ENCODE measurements around the gene CABLES1. TPM values are rescaled to one million over a fixed set of nuclear protein-coding genes. Genes with fewer than 3 reads are reported as not detected.
A peak's percentile ranks its signal among the peaks of the same experiment; 100 is the strongest.

CABLES1 gene
- total RNA-seq, 1 experiment from 2014 or later, result 29.5 TPM

DNA sequence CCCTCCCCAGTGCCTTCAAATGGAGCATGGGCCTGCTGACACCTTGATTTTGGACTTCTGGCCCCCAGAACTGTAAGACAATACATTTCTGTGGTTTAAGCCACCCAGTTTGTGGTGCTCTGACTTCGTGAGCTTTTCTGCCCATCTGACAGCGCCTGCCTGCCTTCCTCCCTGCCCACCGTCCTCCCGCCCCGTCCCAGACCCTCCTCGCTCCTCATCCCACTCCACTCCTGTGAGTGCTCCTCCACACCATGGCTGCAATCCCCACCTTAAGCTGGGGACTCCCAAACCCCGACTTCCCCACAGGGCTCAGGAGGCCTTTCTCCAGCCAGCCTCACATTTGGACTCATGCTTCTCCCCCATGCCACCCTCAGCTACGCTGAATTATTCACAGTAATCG lies 70.7 kb downstream of the CABLES1 start:
- ChIA-PET POLR2A (no interaction called here), CTCF (interaction anchor here (0.7 kb wide), 1 partner anchor 10 kb away, joined by 3 read pairs; no protein-coding TSS in a partner anchor)
- H3K4me1 ChIP-seq, result peaks cover 3% of the 10 kb centered on the region
- TF ChIP-seq, protein P1, sequence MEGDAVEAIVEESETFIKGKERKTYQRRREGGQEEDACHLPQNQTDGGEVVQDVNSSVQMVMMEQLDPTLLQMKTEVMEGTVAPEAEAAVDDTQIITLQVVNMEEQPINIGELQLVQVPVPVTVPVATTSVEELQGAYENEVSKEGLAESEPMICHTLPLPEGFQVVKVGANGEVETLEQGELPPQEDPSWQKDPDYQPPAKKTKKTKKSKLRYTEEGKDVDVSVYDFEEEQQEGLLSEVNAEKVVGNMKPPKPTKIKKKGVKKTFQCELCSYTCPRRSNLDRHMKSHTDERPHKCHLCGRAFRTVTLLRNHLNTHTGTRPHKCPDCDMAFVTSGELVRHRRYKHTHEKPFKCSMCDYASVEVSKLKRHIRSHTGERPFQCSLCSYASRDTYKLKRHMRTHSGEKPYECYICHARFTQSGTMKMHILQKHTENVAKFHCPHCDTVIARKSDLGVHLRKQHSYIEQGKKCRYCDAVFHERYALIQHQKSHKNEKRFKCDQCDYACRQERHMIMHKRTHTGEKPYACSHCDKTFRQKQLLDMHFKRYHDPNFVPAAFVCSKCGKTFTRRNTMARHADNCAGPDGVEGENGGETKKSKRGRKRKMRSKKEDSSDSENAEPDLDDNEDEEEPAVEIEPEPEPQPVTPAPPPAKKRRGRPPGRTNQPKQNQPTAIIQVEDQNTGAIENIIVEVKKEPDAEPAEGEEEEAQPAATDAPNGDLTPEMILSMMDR (IDR thresholded peaks at IDR 0.05; ENCODE audit: insufficient read depth in 1 of 2, low read depth in 1 of 2, low read length in 1 of 2, severe bottlenecking in 1 of 2, unreplicated experiment in 1 of 2), result no peak
- H3K4me3 ChIP-seq (ENCODE audit: low read depth, low read length), result no peak overlapping the region
- no TSS peak for BruUV-seq (replicated peaks)
- no peaks in the 10 kb centered on the region for H3K9me3 ChIP-seq
- peaks cover 61% of the 10 kb centered on the region for H3K36me3 Mint-ChIP-seq (ENCODE audit: insufficient read depth, unreplicated experiment)
- peaks cover 10% of the 10 kb centered on the region for H3K9me3 Mint-ChIP-seq (ENCODE audit: unreplicated experiment)
- H3K27me3 Mint-ChIP-seq (ENCODE audit: insufficient read depth, unreplicated experiment), result no peaks in the 10 kb centered on the region
- no peaks in the 10 kb centered on the region for H3K27me3 ChIP-seq (replicated peaks; ENCODE audit: control insufficient read depth, insufficient read depth, low read length)
- peaks cover 10% of the 10 kb centered on the region for H3K4me1 Mint-ChIP-seq (ENCODE audit: low read depth, unreplicated experiment)
- intact Hi-C loops (cut with micrococcal nuclease; ENCODE audit: unreplicated experiment), result no loop called here
- H3K36me3 ChIP-seq (ENCODE audit: control insufficient read depth, insufficient read depth, low read length), result peaks cover 10% of the 10 kb centered on the region
- DNase-seq, result no peak
- no peak overlapping the region for H3K4me3 Mint-ChIP-seq (ENCODE audit: unreplicated experiment)
- H3K27ac Mint-ChIP-seq (ENCODE audit: unreplicated experiment), result no peak overlapping the region

DNA sequence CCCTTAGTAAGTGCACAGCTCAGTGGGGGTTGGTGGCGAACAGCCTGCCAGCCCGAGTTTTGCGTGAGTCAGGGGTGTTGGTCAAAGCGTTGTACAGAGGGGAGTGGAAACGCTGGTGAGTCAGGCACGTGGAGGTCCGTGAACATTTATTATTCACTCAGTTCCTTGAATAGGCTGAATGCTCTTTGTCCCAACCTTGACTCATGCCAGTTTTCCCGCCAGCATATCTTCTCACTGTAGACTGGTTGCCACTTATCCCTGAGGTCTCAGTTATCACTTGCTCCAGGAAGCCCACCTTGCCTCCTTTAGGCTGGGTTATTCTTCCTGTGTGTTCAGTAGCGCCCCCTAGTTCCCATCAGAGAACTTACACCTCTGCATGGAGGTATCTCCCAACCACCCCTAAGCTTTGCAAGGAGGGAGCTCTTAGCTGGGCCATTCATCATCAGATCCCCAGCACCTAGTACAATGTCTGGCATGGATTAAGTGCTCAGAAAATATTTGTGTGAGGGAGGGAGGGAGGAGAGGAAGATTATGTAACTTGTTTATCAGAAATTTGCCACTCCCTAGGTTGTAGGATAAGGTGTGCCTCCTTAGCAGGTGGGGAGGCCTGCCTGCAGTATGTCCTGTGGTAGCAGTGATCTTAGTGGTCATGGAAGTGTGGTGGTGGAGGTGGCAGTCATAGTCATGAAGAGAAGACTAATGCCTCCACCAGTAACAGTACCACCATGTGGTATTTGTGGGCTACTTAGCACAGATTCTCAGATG lies 72.1 kb downstream of the CABLES1 start:
- Histone ChIP-seq H3K9me3 (no peaks in the 10 kb centered on the region), H3K4me3 (ENCODE audit: low read depth, low read length) (no peak overlapping the region), H3K36me3 (ENCODE audit: control insufficient read depth, insufficient read depth, low read length) (peaks cover 10% of the 10 kb centered on the region), H3K27me3 (replicated peaks; ENCODE audit: control insufficient read depth, insufficient read depth, low read length) (no peaks in the 10 kb centered on the region), H3K4me1 (no peaks in the 10 kb centered on the region)
- no peak for DNase-seq
- no peaks in the 10 kb centered on the region for H3K4me1 Mint-ChIP-seq (ENCODE audit: low read depth, unreplicated experiment)
- H3K36me3 Mint-ChIP-seq (ENCODE audit: insufficient read depth, unreplicated experiment), result peaks cover 52% of the 10 kb centered on the region
- H3K4me3 Mint-ChIP-seq (ENCODE audit: unreplicated experiment), result no peak overlapping the region
- TF ChIP-seq, protein P1 (IDR thresholded peaks at IDR 0.05; ENCODE audit: insufficient read depth in 1 of 2, low read depth in 1 of 2, low read length in 1 of 2, severe bottlenecking in 1 of 2, unreplicated experiment in 1 of 2), result peak in 1 of 2 experiments; percentile 41
- intact Hi-C loops (cut with micrococcal nuclease; ENCODE audit: unreplicated experiment), result no loop called here
- peaks cover 10% of the 10 kb centered on the region for H3K9me3 Mint-ChIP-seq (ENCODE audit: unreplicated experiment)
- BruUV-seq (replicated peaks), result no TSS peak
- H3K27me3 Mint-ChIP-seq (ENCODE audit: insufficient read depth, unreplicated experiment), result no peaks in the 10 kb centered on the region
- H3K27ac Mint-ChIP-seq (ENCODE audit: unreplicated experiment), result peak overlapping the region; percentile 45
- CTCF ChIA-PET, result no interaction called here
- POLR2A ChIA-PET, result interaction anchor here (0.6 kb wide), 1 partner anchor 184 kb away, joined by 5 read pairs; no protein-coding TSS in a partner anchor

DNA sequence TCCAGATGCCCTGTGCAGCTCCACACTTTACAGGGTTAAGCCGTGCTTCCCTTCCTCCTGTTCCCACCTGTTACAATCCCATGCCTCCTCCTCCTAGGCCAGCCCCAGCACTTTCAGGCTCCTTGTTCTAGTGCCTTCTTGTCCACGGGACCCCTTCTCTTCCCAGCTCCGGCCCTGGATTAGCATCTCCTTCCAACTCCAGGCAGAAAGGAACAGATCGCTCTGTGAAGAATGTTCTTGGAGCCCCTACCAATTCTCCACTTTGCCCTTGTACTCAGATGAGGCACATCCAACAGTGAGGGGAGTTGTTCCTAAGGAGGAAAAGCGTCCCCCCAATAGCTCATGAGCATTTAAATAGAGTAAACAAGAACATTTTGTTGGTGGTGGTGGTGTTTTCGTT lies 72.7 kb downstream of the CABLES1 start:
- intact Hi-C loops (cut with micrococcal nuclease; ENCODE audit: unreplicated experiment), result no loop called here
- Histone ChIP-seq H3K4me3 (ENCODE audit: low read depth, low read length) (no peak overlapping the region), H3K9me3 (no peaks in the 10 kb centered on the region), H3K4me1 (no peaks in the 10 kb centered on the region), H3K27me3 (replicated peaks; ENCODE audit: control insufficient read depth, insufficient read depth, low read length) (no peaks in the 10 kb centered on the region), H3K36me3 (ENCODE audit: control insufficient read depth, insufficient read depth, low read length) (peaks cover 10% of the 10 kb centered on the region)
- Mint-ChIP-seq H3K27me3 (ENCODE audit: insufficient read depth, unreplicated experiment) (no peaks in the 10 kb centered on the region), H3K4me3 (ENCODE audit: unreplicated experiment) (no peak overlapping the region), H3K27ac (ENCODE audit: unreplicated experiment) (no peak overlapping the region), H3K4me1 (ENCODE audit: low read depth, unreplicated experiment) (no peaks in the 10 kb centered on the region), H3K9me3 (ENCODE audit: unreplicated experiment) (peaks cover 10% of the 10 kb centered on the region), H3K36me3 (ENCODE audit: insufficient read depth, unreplicated experiment) (peaks cover 51% of the 10 kb centered on the region)
- no TSS peak for BruUV-seq (replicated peaks)
- ChIA-PET CTCF (no interaction called here), POLR2A (interaction anchor here (0.6 kb wide), 1 partner anchor 185 kb away, joined by 5 read pairs; no protein-coding TSS in a partner anchor)
- no peak for DNase-seq
- TF ChIP-seq, protein P1 (IDR thresholded peaks at IDR 0.05; ENCODE audit: insufficient read depth in 1 of 2, low read depth in 1 of 2, low read length in 1 of 2, severe bottlenecking in 1 of 2, unreplicated experiment in 1 of 2), result no peak
